Measurements from ENCODE around the gene RNF157.
A peak's percentile ranks its signal among the peaks of the same experiment; 100 is the strongest.

The RNF157 gene

DNA sequence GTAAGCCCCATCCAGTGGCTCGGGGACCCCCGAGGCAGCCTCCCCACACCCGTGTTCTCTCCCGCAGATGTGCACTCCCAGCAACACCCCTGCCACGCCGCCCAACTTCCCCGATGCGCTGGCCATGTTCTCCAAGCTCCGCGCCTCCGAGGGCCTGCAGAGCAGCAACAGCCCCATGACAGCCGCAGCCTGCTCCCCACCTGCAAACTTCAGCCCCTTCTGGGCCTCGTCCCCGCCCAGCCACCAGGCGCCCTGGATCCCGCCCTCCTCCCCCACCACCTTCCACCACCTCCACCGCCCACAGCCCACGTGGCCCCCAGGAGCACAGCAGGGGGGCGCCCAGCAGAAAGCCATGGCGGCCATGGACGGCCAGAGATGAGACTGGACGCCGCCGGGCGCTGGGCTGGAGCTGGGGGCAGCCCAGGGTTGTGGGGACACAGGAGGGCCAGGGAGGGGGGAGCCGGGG is 29.9 kb upstream of the RNF157 start:
- peak; percentile 76 for DNase-seq

DNA sequence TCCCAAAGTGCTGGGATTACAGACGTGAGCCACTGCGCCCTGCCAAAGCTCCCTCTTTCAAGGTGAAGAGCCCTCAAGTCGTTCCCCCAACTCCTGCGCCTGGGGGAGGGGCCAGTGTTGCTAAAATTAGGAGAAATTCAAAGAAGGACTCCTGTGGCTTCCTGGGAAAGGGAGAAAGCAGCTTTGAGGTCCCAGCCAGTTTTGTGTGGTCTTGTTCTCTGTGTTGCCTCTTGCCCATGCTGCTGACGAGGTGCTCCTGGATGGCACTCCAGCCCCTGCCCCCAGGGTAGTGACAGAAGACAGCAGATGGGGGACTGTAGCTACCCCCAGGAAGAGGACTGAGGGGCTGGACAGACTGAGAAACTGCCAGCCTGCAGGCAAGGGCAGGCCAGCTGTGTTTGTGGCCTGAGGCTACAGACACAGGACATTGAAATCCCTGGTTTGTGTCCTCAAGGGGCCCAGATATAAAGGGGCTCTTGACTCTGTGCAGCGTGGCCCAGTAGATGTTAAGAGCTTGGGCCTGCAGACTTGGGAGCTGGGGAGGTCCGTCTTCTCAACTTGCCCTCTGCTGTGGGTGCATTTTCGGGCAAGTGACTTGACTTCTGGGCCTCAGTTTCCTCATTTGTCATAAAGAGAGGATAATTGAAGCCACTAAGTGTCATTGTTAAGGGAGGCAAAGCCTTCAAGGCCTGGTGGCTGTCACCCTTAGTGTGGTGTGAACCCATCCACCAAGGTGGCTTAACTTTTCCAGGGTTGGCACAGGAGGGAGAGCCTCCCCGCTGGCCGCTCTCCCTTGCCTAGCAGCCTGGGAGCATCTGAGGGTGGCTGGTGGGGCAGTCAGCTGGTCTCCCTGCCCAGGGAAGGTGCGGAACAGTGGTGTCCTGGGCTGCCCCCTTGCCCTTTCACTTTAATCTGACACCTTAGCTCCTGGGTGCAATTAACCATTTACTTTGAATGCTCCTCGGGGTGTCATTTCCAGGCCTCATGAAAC is 29.0 kb upstream of the RNF157 start:
- peak; percentile 60 for DNase-seq

DNA sequence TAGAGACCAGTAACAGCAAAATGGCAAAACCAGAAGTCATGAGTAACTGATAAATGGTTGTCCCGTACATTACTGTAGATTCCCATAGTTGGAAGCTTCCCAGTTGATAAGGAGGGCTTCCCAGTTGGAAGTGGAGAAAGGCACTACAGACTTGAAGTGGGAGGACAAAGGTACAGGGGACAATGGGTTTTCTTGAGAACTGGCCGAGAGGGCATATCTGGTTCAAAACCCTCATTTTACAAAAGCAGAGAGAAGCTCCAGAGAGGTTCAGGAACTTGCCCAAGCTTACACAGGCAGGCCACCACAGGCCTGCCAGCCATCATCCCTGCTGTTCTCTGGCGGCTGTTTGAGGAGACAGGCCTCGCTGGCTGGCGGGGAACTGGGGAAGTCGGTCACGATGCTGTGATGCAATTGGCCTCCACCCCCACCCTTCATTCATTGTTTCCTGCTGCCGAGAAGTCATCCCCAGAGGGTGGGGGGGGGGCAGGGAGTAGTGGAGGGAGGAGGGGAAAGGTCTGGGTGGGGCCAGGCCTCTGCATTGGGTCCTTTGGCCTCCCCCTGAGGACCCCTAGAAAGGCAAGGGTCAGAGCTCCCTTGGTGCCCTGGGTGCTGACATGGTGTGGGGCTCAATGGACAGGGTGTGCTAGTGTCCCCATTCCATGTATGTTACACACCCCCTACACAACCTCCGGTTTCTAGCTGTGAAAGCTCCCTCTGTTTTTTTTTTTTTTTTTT is 27.9 kb upstream of the RNF157 start:
- peak; percentile 85 for DNase-seq

DNA sequence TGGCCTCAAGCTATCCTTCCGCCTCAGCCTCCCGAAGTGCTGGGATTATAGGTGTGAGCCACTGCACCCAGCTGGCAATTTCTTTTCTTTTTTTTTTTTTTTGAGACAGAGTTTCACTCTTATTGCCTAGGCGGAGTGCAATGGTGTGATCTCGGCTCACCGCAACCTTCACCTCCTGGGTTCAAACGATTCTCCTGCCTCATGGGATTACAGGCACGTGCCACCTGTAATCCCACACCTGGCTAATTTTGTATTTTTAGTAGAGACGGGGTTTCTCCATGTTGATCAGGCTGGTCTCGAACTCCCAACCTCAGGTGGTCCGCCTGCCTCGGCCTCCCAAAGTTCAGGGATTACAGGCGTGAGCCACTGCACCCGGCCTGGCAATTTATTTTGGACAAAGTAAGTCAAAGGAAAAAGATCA is 27.3 kb upstream of the RNF157 start:
- DNase-seq = peak; percentile 42

DNA sequence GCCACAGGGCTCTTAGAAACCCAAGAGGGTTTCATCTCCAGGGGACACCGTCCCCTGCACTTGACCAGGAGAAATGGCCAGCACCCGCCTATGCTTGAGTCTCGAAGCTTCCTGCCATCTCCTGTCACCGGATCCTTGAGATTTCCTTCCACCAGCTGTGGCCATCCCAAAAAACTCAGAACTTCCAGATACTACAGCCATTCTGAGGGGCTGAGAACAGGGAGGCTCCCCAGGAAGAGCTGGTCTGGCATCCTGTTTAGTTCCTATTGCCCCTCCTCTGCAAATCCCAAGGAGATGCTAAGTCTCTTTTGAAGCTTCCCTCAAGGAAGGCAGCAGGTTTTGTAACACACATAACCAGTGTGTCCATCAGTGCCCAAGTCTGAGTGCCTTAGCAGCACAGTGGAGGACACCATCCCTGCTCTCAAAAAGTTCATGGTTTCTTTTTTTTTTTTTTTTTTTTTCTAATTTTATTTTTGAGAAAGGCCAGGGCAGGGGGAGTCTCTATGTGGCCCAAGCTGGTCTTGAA is 26.8 kb upstream of the RNF157 start:
- DNase-seq = no peak

DNA sequence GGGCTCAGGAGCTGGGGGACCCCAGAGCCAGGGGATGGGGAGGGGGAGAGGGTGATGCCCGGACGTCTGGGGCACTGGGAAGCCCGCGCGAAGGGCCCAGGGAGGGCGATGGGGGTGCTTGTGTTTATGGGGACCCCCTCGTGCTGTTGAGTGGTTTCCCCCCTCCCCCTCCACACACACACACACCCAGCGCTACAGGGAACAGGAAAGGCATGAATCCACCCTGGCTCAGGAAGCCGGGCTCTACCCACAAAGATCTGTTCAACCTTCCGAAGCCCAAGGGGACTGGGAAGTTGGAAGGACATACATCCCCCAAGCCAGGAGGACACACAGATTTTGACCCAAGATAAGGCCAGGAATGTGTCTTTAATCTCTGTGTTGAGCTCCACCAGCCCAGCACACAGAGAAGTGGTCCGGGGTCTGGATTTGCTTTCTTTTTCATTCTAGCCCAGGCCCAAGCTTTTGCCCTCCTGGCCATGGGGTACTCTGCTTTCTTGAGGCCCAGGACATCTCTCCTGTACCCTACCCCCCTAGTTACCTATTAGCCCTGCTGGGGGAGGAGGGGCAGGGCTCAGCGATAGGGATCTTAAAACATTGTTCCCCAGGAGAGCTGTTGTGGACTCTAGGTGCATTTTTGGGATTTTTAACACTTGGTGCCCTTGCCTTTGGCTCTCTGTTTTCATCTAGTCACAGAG is 26.1 kb upstream of the RNF157 start:
- DNase-seq = peak; percentile 53

DNA sequence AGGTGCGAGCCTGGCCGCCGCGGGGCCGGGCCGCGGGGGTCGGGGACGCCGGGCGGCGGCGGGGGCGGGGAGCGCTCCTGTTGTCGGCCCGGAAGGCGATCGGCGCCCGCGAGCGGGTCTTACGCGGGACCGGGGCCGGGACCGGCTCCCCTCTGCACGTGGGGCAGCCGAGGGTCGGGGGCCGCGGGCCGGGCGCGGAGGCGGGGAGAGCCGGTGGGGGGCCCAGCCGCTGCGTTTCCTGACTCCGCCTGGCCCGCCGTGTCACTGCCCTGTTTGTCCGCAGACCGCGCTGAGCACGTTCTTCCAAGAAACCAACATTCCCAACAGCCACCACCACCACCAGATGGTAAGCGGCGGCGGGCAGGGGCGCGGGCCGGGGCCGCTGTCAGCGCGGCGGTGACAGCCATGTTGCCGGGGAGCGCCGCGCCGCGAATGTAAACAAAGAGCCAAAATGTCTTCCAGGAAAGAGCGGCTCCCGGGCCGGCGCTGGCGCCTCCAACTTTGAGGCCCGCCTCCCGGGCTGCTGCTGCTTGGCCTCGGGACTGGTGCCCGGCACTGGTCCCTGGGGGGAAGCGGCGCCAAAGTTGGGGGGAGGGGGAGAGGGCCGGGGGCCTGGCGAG is 25.4 kb upstream of the RNF157 start:
- DNase-seq = peak; percentile 70

DNA sequence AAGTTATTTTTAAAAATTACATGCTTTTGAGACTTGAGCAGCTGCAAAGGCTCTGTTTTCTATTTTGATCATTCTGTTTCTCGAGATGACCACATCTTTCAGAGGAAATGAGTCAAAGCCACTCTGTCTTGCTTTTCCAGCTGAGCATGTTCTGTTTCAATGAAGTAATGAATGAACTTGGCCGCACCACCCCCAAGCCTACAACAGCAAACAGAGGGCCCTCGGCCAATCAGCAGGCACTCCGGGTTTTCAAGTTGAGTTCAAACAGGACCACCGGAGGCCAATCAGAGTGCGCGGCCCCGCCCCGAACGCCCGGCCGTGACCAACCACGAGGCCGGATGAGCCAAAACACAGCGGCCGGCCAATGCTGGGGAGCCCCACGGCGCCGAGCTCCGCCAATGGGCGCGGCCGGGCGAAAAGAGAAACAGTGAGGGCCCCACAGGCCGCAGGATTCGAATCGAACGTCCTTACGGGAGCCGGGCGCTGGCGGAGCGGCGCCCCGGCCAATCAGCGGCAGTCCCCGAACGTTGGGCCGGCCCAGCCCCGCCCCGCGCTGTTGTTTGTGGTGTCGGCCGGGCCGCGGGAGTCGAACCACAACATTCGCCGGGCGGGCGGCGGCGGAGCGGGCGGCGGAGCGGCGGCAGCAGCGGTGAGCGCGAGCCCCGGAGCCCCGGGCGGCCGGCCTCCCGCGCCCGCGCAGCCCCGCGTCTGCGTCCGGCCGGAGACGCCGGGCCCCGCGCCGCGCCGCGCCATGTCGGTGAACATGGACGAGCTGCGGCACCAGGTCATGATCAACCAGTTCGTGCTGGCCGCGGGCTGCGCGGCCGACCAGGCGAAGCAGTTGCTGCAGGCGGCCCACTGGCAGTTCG is 24.7 kb upstream of the RNF157 start, which contains the start of gene UBALD2:
Gene UBALD2 (plus strand): TSS at position 594 of the 869 bp plus-strand sequence. CDS start 158 bp downstream, at position 752.
- DNase-seq = peak; percentile 99

DNA sequence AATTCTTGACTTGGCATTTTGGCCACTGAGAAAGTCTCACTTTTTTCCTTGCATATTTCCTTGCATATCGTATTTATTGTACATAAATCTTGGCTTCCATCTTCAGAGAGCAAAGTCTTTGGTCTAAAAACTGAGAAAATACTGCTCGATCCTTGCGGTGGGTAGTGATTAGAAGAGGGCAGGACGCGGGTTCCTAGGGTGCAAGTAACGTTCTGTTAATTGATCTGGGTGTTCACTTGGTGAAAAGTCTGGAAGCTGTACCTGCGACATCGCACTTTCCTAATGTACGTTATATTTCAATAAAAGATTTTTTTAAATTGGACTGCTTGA is 24.1 kb upstream of the RNF157 start:
- no peak for DNase-seq

DNA sequence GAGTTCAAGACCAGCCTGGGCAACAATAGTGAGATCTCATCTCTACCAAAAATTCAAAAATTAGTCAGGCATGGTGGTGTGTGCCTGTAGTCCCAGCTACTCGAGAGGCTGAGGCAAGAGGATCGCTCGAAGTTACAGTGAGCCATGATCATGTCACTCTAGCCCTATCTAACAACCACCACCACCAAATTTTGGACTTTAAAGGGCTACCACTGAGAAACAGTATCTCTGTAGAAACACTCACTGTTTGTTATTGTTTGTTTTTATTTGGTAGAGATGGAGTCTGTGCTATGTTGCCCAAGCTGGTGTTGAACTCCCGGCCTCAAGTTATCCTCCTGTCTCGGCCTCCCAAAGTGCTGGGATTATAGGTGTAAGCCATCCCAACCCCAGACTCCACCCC is 23.6 kb upstream of the RNF157 start:
- no peak for DNase-seq

DNA sequence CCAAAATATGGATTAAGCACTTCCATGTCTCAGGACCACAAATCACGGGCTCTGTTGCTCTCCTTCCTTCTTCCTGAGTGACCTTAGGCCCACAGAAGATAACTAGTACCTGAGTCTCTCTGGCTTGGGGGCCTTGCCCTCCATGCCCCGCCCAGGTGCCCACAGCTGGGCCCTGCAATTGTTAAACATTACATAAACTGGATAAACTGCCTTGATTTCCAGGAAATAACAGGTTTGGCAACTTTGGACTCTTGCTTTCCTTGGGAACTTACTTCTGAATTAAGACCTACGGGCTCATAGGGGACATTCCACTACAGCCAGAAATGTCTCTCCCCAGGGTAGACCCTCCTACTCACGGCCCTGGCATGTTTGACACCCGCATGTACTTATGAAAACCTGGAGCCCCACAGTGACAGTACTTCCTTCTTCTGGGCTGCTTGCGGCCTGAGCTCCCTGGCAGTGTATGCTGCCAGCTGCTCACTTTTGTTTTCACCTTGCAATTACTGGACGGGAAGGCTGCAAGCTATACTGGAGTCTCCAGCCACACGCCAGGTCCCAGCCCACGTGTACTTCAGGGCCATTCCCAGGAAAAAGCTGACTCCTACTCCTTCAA is 22.5 kb upstream of the RNF157 start:
- DNase-seq = peak; percentile 48

DNA sequence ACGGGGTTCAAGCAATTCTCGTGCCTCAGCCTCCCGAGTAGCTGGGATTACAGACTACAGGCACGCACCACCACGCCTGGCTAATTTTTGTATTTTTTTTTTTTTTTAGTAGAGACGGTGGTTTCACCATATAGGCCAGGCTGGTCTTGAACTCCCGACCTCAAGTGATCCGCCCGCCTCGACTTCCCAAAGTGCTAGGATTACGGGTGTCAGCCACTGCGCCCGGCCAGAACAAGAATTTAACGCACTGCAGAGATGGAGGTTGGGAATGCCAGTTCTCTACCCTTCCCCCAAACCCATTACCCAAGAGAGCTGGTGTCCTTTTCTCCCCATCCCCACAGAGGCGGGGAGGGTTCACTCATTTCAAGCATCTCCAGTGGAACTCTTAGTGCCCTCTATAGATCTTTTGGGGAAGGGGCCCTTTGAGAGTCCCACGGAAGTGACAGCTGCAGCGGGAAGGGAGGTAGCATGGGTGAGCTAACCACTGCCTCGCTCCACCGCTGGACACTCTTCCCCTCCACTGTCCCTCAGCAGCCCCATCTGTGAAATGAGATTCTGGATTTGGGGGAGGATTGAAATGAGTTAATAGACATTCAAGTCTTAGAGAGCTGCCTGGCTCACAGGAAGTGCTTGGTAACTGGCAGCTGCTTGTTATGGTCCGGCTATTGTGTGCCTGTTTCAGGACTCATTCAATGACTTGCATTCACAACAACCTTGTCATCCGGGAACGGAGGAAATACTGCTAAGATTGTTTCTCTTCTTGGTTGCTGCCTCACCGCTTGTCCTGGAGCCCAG is 21.3 kb upstream of the RNF157 start:
- no peak for DNase-seq

DNA sequence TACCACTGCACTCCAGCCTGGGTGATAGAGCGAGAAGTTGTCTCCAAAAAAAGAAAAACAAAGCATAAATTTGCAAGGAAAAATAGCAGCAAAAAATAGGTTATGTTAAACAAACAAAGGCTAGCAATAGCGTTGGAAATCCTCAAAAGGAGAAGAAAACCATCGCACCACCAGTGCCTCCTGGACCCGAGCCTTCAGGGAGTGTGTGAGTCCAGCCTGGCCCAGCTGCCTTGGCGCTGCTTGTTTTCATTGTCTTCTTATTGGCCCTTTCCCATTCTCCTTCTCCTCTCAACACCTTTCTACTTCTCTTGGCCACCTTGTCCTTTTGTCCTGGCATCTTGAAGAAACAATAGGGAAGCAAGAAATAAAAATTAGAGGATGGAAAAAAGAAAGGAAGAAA is 20.4 kb upstream of the RNF157 start:
- DNase-seq = no peak

DNA sequence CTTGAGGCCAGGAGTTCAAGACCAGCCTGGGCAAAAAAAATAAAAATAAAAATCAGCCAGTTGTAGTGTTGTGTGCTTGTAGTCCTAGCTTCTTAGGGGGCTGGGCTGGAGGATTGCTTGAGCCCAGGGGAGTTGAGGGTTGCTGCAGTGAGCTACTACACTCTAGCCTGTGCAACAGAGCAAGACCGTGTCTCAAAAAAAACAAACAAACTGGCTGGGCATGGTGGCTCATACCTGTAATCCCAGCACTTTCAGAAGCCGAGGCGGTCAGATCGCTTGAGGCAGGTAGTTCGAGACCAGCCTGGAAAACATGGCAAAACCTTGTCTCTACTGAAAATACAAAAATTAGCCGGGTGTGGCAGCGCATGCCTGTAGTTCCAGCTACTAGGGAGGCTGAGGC is 19.9 kb upstream of the RNF157 start:
- no peak for DNase-seq

DNA sequence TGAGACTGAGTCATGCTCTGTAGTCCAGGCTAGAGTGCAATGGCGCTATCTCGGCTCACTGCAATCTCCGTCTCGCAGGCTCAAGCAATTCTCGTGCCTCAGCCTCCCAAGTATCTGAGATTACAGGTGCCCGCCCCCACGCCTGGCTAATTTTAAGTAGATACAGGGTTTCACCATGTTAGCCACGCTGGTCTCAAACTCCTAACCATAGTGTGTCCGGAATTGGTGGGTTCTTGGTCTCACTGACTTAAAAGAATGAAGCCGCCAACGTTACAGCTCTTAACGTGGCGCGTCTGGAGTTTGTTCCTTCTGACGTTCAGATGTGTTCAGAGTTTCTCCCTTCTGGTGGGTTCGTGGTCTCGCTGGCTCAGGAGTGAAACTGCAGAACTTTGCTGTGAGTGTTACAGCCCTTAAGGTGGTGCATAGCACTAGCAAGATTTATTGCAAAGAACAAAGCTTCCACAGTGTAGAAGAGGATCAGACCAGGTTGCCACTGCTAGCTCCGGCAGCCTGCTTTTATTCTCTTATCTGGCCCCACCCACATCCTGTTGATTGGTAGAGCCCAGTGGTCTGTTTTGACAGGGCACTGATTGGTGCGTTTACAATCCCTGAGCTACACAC is 16.2 kb upstream of the RNF157 start:
- peak; percentile 75 for DNase-seq

DNA sequence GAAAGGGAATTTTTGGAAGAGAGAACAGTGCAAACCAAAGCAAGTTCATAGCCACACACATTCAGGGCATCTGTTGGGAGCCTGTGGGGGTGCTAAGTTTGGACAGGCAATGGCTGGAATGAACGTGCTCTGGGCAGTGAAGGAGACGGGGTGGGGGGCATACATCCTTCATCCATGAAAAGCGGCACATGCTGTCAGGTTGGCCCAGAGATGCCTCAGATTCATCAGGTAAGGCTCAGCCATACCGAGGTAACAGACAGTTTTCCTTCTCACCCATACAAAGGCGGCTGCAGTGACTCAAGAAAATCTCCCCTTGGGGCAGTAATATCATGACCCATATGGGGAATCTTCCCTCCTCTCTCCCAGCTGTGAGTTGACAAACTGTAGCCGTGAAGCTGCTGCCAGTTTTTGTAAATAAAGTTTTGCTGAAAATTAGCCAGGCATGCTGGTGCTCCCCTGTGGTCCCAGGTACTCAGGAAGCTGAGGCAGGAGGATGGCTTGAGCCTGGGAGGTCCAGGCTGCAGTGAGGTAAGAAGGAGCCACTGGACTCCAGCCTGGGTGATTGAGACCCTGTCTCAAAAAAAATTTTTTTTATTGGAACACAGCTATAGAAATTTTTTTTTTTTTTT is 15.6 kb upstream of the RNF157 start:
- no peak for DNase-seq

DNA sequence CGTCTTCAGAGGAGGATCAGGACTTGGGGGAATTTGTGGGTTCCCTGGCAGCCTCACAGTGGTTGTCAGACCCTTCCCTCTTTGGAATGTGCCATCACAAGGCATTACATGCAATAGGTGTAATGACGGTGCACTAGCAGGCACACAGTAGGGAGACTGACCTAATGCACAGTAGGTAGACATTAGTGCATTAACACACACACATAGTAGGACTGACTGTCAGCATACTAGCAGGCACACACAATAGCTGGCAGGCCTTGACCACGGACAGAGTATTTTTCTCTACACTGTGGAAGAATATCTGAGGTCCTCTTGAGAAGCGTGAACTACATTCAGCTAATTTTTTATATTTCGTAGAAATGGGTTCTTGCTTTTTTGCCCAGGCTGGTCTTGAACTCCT is 14.0 kb upstream of the RNF157 start:
- DNase-seq = no peak

DNA sequence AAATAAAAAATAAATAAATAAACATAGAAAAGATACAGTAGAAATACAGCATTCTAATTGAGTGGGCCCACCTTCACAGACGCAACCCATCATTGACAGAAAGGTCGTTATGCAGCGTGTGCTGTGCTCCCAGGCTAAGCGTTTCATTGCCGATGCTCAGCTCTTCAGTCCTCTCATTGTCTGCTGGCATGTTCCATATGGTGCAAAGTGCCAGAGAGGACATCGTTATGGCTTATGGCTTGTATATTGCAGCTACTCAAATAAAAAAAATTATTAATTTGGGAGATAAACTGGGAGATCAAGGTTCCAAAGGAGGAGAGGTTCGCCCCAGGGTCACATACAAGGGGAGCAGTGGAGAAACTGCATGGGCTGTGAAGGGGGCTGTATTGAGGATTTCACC is 13.5 kb upstream of the RNF157 start:
- DNase-seq = no peak

Measured in stimulated activated CD8-positive, alpha-beta memory T cell treated with anti-CD3 and anti-CD28 coated beads, Interleukin-4, amount 100 ng/mL, for 48 hours (primary cell).